ENCODE data around the gene CCDC142. TPM values are rescaled to one million over a fixed set of nuclear protein-coding genes. Genes with fewer than 3 reads are reported as not detected.

The CCDC142 gene
- total and polyA plus RNA-seq, 9 of the 15 experiments (the other 6 are each of a cell fraction or from before 2014, with no cell fraction given): 0.55 to 11.7 (median 7.2) TPM

DNA sequence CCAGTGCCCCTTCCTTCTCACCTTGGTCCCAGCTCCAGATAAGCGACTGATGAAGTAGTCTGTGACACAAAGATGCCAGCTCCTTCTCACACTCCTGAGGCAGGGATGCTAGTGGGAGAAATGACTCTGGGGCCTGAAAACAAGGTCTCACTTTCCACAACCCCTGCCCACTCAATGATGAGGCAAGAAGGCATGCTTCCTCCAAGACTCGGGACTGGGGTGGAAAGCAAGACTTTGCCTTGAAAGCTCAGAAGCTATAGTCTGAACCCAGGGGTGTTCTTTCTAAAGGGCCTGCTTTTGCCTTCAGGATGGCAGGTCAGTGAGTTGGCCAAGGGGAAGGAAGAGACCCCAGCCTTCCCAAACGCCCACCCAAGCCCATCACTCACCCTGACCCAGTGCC, 1.4 kb downstream of the CCDC142 start:
- Histone ChIP-seq H3K36me3 (ENCODE audit: control insufficient read depth, insufficient read depth, low read length) (peaks cover 29% of the 10 kb centered on the region), H4K20me1 (replicated peaks; ENCODE audit: control insufficient read depth, insufficient read depth, low read length) (no peaks in the 10 kb centered on the region; the same call in 1 of the 2 replicates), H2AFZ (ENCODE audit: low read depth, low read length) (no peak overlapping the region), H3K4me3 (peak overlapping the region; percentile 86), H3K4me2 (ENCODE audit: insufficient read depth, low read length) (peak overlapping the region; percentile 99), H3K79me2 (ENCODE audit: control insufficient read depth, insufficient read depth, low read length) (peaks cover 32% of the 10 kb centered on the region), H3K27me3 (ENCODE audit: control insufficient read depth in 2 of 2, insufficient read depth in 2 of 2, low read length in 2 of 2) (no peaks in the 10 kb centered on the region), H3K9me1 (ENCODE audit: control insufficient read depth, insufficient read depth, low read length) (no peaks in the 10 kb centered on the region), H3K27ac (ENCODE audit: extremely low read depth, low read depth, low read length) (no peak overlapping the region), H3K4me1 (replicated peaks in 1 of 2; ENCODE audit: control insufficient read depth in 2 of 2, insufficient read depth in 2 of 2, low read length in 2 of 2) (peaks cover 8 to 23% of the 10 kb centered on the region in 2 experiments; a peak in 4 of 5 replicates), H3K9me3 (replicated peaks; ENCODE audit: control insufficient read depth, insufficient read depth, low read depth, low read length) (no peaks in the 10 kb centered on the region), H3K9ac (ENCODE audit: insufficient read depth in 1 of 2, low read depth in 2 of 2, low read length in 2 of 2) (peak overlapping the region; percentile 83 to 93)
- 57% methylated on average over 3 of the region's 3 CpGs for WGBS (ENCODE audit: insufficient coverage, low coverage, missing lambda C conversion rate)
- in situ Hi-C loops (cut with MboI) (no loop called here), intact Hi-C loops (cut with micrococcal nuclease) (no loop called here)
- CTCF ChIA-PET (ENCODE audit: low intra/inter-chr PET ratio): no interaction called here
- ATAC-seq (no peak), DNase-seq (ENCODE audit: extremely low read depth in 1 of 4, low spot score in 3 of 4) (no peak), FAIRE-seq (no peak)
- TF ChIP-seq, protein P1, sequence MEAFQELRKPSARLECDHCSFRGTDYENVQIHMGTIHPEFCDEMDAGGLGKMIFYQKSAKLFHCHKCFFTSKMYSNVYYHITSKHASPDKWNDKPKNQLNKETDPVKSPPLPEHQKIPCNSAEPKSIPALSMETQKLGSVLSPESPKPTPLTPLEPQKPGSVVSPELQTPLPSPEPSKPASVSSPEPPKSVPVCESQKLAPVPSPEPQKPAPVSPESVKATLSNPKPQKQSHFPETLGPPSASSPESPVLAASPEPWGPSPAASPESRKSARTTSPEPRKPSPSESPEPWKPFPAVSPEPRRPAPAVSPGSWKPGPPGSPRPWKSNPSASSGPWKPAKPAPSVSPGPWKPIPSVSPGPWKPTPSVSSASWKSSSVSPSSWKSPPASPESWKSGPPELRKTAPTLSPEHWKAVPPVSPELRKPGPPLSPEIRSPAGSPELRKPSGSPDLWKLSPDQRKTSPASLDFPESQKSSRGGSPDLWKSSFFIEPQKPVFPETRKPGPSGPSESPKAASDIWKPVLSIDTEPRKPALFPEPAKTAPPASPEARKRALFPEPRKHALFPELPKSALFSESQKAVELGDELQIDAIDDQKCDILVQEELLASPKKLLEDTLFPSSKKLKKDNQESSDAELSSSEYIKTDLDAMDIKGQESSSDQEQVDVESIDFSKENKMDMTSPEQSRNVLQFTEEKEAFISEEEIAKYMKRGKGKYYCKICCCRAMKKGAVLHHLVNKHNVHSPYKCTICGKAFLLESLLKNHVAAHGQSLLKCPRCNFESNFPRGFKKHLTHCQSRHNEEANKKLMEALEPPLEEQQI (IDR thresholded peaks at IDR 0.05): no peak
- POLR2A ChIA-PET: interaction anchor here (0.7 to 3.9 kb wide), 10 partner anchors 8 to 275 kb away, joined by 3 to 28 read pairs (median 4); partner anchors contain the start of genes MRPL53 and WBP1
- no TSS peak for BruUV-seq (replicated peaks)

DNA sequence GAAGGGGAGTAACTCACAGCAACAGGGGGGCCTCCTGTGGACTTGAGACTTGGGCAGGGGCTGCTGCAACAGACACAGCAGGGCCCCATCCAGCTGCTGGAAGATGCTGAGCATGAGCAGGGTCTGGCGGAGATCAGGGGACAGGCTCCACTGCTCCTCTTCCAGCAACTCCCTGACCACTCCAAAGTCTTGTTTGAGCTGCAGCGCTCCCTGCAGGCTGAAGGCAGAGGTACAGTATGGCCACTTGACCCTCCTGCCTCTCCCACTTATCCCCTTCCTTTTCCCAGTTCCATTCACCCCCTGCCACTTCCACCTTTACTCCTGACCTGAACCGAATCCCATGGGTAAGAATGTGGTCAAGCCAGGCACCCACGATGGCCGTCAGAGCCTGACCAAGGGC, 7.9 kb downstream of the CCDC142 start:
- no peaks in the 10 kb centered on the region for H3K9me3 ChIP-seq (replicated peaks; ENCODE audit: control insufficient read depth, insufficient read depth, low read depth, low read length)
- H3K4me2 ChIP-seq (ENCODE audit: insufficient read depth, low read length): no peak overlapping the region
- no peaks in the 10 kb centered on the region for H3K27me3 ChIP-seq (ENCODE audit: control insufficient read depth in 2 of 2, insufficient read depth in 2 of 2, low read length in 2 of 2)
- ATAC-seq: peak; percentile 40
- H3K4me1 ChIP-seq (replicated peaks in 1 of 2; ENCODE audit: control insufficient read depth in 2 of 2, insufficient read depth in 2 of 2, low read length in 2 of 2): peaks cover 11 to 16% of the 10 kb centered on the region in 2 experiments; a peak in 3 of 5 replicates
- FAIRE-seq: no peak
- intact Hi-C loops (cut with micrococcal nuclease) (loop anchor here (2.0 to 5.0 kb wide), 2 partner anchors 78 to 142 kb away; no protein-coding TSS in a partner anchor), in situ Hi-C loops (cut with MboI) (no loop called here)
- ChIA-PET CTCF (ENCODE audit: low intra/inter-chr PET ratio) (interaction anchor here (0.6 kb wide), 1 partner anchor 58 kb away, joined by 3 read pairs; no protein-coding TSS in a partner anchor), POLR2A (interaction anchor here (0.6 to 1.1 kb wide), 5 partner anchors 26 to 139 kb away, joined by 3 to 4 read pairs (median 3); no protein-coding TSS in a partner anchor)
- H4K20me1 ChIP-seq (replicated peaks; ENCODE audit: control insufficient read depth, insufficient read depth, low read length): no peaks in the 10 kb centered on the region
- BruUV-seq (replicated peaks): no TSS peak
- no peak overlapping the region for H3K27ac ChIP-seq (ENCODE audit: extremely low read depth, low read depth, low read length)
- H2AFZ ChIP-seq (ENCODE audit: low read depth, low read length): no peak overlapping the region
- peaks cover 27% of the 10 kb centered on the region for H3K36me3 ChIP-seq (ENCODE audit: control insufficient read depth, insufficient read depth, low read length)
- WGBS (ENCODE audit: insufficient coverage, low coverage, missing lambda C conversion rate): 77% methylated on average over 4 of the region's 5 CpGs
- no peak overlapping the region for H3K4me3 ChIP-seq
- peaks cover 4% of the 10 kb centered on the region for H3K9me1 ChIP-seq (ENCODE audit: control insufficient read depth, insufficient read depth, low read length)
- no peak overlapping the region for H3K9ac ChIP-seq (ENCODE audit: insufficient read depth in 1 of 2, low read depth in 2 of 2, low read length in 2 of 2)
- peaks cover 13% of the 10 kb centered on the region; the same call in 2 of the 3 replicates for H3K79me2 ChIP-seq (ENCODE audit: control insufficient read depth, insufficient read depth, low read length)
- DNase-seq (ENCODE audit: extremely low read depth in 1 of 4, low spot score in 3 of 4): peak in 2 of 4 experiments; percentile 29 to 43
- TF ChIP-seq, protein P2, sequence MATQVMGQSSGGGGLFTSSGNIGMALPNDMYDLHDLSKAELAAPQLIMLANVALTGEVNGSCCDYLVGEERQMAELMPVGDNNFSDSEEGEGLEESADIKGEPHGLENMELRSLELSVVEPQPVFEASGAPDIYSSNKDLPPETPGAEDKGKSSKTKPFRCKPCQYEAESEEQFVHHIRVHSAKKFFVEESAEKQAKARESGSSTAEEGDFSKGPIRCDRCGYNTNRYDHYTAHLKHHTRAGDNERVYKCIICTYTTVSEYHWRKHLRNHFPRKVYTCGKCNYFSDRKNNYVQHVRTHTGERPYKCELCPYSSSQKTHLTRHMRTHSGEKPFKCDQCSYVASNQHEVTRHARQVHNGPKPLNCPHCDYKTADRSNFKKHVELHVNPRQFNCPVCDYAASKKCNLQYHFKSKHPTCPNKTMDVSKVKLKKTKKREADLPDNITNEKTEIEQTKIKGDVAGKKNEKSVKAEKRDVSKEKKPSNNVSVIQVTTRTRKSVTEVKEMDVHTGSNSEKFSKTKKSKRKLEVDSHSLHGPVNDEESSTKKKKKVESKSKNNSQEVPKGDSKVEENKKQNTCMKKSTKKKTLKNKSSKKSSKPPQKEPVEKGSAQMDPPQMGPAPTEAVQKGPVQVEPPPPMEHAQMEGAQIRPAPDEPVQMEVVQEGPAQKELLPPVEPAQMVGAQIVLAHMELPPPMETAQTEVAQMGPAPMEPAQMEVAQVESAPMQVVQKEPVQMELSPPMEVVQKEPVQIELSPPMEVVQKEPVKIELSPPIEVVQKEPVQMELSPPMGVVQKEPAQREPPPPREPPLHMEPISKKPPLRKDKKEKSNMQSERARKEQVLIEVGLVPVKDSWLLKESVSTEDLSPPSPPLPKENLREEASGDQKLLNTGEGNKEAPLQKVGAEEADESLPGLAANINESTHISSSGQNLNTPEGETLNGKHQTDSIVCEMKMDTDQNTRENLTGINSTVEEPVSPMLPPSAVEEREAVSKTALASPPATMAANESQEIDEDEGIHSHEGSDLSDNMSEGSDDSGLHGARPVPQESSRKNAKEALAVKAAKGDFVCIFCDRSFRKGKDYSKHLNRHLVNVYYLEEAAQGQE (IDR thresholded peaks at IDR 0.05; ENCODE audit: borderline replicate concordance): 0 out of 2 replicates have a peak, but pooled peaks have one; percentile 12
- TF ChIP-seq, protein P2 (CRISPR knock-in tag; IDR thresholded peaks at IDR 0.05; ENCODE audit: low read depth): no peak
- no peak for TF ChIP-seq ASH1L (IDR thresholded peaks at IDR 0.05; ENCODE audit: borderline replicate concordance, low read depth, partially characterized antibody)

All from K562 (cell line).